ENCODE results near the gene AMOTL2.

DNA sequence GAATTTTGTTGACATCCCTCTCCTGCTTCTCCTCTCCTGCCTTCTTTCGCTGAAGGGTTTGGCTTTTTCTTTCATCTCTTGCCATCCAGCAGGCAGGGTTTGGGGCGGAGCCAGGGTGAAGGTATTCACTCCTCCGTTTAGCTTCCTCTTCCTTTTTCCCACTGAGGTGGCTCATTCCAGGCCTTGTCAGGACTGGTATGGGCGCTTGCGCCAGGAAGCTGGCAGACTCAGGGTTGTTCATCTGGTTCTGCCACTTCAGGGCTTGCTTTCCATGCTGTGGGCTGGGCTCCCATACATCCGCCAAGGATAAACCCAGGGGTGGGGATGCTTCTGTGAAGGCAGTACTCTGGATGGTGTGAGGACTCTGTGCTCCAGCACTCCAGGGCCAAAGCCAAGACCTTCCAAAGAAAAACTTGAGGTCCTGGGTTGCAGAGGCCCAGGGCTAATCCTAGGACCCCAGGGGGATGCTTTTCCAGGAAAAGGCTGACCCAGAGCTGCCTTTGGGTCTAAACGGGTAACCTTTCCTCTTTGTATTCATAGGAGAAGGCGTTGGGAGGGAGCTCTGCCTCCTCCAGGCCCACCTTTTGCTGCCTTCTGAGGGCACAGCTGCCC is 7.7 kb upstream of the AMOTL2 start:
- TF ChIP-seq EZH2 (IDR thresholded peaks at IDR 0.05; ENCODE audit: low read length, unreplicated experiment), result no peak
- TF ChIP-seq, protein P1, sequence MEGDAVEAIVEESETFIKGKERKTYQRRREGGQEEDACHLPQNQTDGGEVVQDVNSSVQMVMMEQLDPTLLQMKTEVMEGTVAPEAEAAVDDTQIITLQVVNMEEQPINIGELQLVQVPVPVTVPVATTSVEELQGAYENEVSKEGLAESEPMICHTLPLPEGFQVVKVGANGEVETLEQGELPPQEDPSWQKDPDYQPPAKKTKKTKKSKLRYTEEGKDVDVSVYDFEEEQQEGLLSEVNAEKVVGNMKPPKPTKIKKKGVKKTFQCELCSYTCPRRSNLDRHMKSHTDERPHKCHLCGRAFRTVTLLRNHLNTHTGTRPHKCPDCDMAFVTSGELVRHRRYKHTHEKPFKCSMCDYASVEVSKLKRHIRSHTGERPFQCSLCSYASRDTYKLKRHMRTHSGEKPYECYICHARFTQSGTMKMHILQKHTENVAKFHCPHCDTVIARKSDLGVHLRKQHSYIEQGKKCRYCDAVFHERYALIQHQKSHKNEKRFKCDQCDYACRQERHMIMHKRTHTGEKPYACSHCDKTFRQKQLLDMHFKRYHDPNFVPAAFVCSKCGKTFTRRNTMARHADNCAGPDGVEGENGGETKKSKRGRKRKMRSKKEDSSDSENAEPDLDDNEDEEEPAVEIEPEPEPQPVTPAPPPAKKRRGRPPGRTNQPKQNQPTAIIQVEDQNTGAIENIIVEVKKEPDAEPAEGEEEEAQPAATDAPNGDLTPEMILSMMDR (conservative IDR thresholded peaks at IDR 0.05; ENCODE audit: low read depth, low read length), result no peak

Data from PC-3 (cell line).